HG02938 (cell line): ENCODE results near the gene GALR3.

Source experiments
- ATAC-seq: cut with Tn5 transposase; IDR thresholded peaks from one replicate; pipeline ENCODE4 v1.9.1; 2021; ENCODE audit warnings: mild to moderate bottlenecking, moderate library complexity; ENCODE audit not compliant: unreplicated experiment

Gene GALR3

DNA sequence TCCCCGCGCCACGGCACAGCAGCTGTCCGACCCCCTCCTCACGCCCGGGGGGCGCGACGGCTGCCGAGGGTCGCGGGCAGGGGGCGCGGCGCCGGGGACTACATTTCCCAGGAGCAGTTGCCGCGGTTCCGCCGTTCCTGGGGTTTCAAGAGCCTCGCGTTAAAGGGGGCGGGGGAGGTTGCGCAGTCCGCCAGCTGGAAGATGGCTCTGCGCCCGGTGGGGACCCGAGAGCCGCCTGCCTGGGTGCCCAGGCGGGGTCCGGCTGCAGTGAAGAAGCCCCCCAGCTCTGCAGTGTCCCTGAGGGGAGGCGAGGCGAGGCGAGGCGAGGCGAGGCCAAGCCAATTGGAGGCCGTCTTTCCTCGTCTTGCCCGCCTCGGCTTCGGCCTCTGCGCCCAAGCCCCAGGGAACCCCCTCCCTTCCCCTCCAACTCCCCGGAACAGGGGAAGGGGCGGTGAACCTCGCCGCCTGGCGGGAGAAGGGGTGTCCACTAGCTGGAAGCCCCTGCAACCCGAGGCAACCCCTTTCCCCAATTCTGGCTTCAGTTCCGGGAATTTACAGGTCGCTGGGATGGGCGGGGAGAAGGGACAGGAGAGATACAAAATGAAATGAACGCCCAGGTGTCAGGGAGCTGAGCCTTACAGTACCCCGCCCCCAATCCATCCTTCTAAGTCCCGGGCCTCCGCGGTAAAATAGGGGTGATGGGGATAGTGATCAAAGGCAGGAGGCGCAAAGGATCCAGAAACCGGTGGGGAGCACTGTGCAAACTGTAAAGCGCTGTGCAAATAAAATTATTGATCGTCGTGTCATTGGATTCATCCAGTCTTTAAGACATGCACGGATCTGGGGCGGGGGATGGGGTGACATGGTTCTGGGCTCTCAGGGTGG is 20.6 kb upstream of the GALR3 start:
- ATAC-seq, result no peak

DNA sequence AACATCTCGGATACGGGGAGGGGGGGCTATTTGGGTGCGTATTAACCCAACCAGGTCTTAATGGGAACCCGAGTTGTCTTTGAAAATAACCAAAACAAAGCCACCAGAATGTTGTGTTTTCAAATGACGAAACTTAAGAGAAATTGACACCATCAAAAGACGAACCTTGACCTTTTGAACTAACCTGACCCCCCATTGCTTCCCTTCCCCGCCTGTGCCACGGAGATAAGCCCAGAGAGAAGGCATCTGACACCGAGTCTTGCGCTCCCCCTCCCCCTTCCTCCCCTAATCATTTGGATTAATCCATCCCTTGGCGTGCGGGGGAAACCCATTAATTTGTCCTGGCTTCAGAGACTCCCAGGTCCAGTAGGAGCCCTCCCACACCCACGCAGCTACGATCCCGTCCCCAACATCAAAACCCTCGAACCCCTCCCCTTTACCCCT is 20.0 kb upstream of the GALR3 start:
- ATAC-seq, result no peak

DNA sequence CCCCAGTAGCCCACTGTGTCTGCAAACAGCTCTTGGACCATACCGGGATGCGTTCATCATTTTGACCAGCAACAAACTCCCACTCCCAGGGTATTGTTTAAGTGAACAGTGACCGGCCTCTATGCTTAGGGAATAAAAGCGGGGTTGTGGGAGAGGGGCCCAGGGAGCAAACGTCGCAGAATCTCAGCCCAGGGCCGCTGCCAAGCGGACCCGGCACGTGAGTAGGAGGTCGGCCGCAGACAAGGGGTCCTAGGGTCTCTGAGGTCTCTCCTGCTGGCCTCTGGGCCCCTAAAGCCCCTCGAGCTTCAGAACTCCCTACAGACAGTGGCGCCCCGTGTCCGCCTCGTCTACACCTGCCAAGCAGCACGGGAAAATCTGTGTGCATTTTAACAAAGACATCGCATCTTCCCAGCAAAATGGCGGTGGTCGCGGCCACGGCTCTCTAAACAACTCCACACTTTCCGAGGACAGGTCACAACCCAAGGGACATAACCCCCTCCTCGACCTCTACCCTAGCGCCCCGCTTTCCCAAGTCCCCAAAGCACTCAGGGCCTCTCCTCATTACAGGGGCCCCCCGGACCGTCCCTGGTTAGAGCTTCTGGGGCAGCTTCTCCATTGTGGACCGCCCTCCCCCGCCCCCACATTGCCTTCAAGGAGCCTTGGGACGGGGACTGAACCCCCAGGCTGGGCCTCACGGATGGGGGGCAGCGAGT is 19.4 kb upstream of the GALR3 start:
- ATAC-seq, result no peak

DNA sequence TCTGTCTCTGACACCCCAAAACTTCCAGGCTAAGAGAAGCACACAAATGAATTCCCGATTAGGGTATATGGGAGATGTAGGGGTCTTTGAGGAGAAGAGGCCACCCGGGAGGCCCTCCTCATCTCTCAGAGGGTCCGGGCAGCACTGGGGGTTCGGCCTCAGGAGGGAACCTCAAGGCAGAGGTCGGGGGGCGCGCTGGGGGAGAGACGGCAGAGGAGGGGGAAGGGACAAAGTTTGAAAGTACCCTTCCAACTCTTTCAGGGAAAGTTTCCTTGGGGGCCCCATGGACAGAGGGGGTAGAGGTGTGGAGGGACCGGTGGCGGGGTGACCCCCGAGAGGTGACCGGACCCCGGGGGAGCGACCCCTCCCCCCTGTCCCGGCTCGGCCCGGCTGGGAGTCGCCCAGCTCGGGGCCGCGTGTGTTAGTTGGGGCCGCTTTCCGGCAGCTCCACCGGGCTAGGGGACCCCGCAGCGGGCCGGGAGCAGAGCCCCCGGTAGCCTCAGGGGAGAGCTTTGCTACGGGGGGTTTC is 18.8 kb upstream of the GALR3 start:
- ATAC-seq, result no peak

DNA sequence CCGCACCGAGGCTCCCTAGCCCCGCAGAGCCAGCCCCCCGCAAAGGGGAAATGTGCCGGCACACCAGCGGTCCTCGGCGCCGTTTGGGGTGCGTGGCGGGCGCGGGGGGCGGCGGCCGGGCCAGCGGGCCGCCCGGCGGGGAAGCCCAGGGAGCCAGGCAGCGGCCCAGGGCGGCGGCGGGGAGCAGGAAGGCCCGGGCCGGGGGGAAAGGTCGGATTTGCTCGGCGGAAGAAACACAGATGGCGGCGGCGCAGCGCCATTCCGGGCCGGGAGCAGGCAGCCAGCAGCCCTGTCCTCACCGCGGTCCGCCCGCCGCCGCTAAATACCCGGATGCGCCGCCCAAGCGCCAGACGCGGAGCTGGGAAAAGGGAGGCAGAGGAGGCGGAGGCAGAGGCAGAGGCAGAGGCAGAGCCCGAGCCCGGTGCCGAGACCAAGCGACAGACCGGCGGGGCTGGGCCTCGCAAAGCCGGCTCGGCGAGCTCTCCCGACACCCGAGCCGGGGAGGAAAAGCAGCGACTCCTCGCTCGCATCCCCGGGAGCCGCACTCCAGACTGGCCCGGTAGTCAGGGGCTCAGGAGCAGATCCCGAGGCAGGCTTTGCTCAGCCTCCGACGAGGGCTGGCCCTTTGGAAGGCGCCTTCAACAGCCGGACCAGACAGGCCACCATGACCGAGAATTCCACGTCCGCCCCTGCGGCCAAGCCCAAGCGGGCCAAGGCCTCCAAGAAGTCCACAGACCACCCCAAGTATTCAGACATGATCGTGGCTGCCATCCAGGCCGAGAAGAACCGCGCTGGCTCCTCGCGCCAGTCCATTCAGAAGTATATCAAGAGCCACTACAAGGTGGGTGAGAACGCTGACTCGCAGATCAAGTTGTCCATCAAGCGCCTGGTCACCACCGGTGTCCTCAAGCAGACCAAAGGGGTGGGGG is 18.0 kb upstream of the GALR3 start:
- ATAC-seq, result no peak

DNA sequence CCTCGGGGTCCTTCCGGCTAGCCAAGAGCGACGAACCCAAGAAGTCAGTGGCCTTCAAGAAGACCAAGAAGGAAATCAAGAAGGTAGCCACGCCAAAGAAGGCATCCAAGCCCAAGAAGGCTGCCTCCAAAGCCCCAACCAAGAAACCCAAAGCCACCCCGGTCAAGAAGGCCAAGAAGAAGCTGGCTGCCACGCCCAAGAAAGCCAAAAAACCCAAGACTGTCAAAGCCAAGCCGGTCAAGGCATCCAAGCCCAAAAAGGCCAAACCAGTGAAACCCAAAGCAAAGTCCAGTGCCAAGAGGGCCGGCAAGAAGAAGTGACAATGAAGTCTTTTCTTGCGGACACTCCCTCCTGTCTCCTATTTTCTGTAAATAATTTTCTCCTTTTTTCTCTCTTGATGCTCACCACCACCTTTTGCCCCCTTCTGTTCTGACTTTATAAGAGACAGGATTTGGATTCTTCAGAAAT is 17.3 kb upstream of the GALR3 start:
- ATAC-seq, result no peak

DNA sequence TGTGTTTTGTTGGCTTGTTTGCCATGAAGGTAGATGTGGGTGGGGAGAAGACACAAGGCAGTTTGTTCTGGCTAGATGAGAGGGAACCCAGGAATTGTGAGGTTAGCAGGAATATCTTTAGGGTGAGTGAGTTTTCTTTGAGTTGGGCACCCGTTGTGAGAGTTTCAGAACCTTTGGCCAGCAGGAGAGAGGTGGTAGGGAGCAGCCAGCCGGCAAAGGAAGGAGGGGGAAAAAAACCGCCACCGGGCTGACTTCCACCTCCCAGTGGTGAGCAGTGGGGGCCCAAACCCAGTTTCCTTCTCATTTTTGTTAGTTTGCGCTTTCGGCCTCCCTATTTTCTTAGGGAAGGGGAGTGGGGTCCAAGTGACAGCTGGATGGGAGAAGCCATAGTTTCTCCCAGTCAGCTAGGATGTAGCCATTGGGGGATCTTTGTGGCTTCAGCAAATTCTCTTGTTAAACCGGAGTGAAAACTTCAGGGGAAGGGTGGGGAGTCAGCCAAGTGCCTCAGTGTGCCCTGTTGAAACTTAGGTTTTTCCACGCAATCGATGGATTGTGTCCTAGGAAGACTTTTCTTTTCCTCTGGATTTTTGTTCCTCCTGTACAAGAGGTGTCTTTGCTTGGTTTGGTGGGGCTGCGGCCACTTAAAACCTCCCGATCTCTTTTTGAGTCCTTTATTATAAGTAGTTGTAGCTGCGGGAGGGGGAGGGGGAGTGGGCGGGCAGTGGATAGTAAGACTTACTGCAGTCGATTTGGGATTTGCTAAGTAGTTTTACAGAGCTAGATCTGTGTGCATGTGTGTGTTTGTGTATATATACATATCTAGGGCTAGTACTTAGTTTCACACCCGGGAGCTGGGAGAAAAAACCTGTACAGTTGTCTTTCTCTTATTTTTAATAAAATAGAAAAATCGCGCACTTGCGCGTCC is 16.5 kb upstream of the GALR3 start:
- ATAC-seq, result no peak

DNA sequence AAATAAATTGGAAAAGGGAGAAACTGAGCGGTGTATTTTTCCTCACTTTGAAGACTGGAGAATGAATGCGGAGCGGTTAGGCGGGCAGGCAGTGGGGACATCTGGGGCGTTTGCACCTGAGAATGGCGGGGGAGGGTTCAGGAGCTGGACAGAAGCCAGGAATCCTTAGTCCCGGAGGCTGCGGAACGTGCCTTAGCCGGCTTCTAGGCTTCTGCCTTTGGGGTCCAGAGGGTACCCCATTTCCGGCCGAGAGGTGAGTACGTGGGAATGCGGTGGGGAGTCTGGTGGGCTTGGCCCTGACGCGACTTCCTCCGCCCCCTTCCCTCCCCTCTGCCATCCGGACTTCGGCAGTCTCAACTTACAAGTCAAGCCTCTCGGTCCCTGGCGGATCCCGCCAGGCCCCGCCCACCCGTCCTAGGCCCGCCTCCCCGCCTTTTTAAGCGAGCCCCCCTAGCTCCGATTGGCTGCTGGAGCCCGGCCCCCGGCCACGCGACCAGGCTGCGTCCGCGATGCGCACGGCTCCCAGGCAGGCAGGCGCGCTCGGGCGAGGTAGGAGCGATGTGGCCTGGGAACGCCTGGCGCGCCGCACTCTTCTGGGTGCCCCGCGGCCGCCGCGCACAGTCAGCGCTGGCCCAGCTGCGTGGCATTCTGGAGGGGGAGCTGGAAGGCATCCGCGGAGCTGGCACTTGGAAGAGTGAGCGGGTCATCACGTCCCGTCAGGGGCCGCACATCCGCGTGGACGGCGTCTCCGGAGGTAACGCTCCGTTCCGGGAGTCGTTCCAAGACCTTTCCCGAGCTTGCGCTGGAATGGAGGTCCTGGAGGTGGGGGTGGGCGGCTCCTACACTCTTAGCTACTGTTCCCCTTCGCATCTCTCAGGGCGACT is 15.5 kb upstream of the GALR3 start, which contains the start of gene GCAT:
TSS of gene GCAT (plus strand) at position 525 of the 884 bp plus-strand sequence. CDS start at position 559, 34 bp downstream.
- ATAC-seq, result peak; percentile 66

DNA sequence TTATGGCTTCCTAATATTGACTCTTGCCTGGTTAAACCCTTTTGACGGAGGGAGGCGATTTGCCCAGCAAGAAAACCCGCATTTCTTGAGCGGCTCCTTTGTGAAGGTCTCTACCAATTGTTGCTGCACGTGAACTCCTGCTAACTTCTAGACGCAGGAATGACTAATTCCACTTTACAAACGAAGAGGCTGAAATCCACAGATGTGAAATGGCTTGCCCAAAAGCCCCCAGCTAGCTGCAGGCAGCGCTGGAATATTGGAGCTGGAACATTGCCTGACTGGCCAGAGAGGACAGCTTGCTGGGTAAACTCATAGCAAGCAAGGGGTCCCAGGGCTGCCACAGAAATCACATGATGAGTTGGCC is 14.9 kb upstream of the GALR3 start:
- no peak for ATAC-seq

DNA sequence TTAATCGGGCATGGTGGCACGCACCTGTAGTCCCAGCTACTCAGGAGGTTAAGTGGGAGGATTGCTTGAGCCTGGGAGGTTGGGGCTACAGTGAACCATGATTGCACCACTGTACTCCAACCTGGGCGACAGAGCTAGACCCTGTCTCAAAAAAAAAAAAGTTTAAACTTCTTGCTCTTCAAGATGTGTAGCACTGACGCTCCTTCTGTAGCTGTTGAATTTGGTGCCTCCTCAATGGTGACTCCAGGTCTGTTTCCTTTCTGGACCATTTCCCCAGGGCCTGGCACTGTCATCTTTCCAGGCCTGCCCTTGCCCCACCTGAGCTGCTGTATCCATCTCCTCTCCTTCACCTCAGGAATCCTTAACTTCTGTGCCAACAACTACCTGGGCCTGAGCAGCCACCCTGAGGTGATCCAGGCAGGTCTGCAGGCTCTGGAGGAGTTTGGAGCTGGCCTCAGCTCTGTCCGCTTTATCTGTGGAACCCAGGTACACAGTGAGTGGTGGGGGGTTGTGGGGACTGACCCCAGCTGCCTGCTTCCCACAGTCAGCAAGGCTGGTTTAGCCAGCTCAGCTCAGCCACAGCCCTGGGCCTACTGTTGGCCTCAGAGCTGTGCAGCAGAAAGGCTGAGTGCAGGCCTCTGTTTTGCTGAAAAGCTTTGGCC is 13.4 kb upstream of the GALR3 start:
- no peak for ATAC-seq

DNA sequence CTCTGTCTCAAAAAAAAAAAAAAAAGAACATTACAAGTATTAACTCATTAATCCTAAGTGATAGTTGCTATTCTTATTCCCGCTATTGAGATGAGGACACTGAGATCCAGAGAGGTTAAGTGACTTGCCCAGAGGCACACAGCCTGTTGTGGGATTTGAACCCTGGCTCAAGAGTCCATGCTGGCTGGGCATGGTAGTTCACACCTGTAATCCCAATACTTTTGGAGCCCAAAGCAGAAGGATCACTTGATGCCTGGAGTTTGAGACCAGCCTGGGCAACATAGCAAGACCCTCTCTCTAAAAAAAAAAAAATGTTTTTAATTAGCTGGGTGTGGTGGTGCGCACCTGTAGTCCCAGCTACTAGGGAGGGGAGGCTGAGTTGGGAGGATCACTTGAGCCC is 11.3 kb upstream of the GALR3 start:
- no peak for ATAC-seq

DNA sequence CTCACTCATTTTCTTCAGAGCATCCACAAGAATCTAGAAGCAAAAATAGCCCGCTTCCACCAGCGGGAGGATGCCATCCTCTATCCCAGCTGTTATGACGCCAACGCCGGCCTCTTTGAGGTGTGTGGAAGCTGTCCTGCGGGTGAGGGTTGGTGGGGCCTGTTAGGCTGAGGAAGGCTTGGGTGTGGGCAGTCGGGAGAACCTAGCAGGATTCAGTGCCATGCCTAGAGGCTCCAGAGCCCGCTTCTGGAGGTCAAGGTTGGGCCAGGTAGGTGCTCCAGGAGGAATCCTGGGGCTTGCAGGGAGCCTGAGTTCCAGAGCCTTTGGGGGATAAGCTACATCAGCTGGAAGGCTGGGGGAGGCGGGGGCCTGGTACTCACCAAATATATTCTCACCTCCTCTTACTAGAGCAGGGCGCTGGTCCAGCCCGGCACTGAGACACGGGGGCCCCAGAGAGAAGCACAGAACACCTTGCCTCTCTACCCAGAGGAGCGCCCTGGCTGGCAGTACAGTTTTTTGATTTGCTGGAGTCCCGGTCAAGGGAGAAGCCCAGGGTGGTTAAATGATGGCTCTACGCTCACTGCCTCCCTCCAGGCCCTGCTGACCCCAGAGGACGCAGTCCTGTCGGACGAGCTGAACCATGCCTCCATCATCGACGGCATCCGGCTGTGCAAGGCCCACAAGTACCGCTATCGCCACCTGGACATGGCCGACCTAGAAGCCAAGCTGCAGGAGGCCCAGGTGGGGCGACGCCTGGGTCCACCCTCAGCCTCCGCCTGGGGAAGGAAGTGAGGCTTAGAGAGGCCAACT is 10.1 kb upstream of the GALR3 start:
- ATAC-seq, result no peak

DNA sequence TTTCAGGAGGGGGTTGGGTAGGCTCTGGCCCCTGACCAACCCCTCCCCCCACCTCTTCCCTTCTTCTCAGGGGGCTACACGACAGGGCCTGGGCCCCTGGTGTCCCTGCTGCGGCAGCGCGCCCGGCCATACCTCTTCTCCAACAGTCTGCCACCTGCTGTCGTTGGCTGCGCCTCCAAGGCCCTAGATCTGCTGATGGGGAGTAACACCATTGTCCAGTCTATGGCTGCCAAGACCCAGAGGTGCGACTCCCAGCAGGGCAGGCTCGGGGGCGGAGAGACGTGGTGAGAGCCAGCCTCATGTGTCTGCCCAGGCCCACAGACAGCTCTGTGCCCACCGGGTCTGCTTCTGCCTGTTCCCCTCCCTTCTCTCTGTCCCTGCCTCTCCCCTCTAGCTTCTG is 7.6 kb upstream of the GALR3 start:
- ATAC-seq, result no peak

DNA sequence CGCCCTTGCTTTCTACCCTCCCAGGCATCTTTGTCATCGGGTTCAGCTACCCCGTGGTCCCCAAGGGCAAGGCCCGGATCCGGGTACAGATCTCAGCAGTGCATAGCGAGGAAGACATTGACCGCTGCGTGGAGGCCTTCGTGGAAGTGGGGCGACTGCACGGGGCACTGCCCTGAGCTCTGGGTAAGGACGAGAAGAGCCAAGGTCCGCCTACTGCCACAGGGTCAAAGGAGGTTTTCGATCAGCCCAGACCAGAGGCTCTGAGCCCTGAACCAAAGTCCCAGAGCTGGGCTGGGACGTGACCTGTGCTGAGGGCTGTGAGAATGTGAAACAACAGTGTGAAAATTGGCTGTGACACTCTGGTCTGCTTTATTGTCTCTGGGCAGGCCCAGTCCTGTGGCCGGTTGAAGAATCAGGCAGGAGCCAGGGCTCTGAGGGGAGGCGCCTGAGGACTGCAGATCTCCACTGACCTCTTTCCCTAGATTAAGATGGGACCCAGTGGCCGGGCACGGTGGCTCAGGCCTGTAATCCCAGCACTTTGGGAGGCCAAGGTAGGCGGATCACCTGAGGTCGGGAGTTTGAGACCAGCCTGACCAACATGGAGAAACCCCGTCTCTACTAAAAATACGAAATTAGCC is 6.5 kb upstream of the GALR3 start:
- no peak for ATAC-seq

DNA sequence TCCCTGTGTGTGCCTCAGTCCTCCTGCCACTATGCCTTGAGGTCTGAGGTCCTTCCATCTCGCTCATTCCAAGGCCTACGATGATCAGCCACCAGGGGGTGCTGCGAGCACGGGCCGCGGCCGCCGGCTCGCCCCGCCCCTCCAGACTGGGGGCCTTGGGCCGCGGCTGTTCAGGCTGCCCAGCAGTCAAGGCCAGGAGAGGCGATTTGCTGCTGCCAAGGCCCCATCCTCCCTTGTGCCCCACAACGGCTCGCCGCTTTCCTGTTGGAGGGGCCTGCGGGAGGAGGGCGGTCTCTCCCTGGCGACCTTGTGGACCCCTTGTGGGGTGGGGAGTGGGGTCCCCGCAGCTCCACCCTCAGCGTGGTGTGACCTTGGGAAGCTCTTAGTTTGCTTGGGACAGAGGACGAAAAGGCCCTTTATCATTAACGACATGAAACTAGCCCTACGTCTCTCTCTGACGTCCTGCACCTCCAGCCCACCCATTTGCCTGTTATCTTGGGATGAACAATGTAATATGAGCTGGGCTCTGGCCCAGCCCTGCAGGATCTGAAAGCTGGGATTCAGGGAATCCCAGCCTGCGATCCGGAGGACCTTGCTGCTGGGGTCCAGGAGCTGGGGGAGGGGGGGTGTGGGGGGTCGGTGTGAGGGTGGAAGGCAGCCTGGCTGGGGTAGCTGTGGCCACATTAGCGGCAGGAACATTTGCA is 5.3 kb upstream of the GALR3 start:
- ATAC-seq, result no peak

DNA sequence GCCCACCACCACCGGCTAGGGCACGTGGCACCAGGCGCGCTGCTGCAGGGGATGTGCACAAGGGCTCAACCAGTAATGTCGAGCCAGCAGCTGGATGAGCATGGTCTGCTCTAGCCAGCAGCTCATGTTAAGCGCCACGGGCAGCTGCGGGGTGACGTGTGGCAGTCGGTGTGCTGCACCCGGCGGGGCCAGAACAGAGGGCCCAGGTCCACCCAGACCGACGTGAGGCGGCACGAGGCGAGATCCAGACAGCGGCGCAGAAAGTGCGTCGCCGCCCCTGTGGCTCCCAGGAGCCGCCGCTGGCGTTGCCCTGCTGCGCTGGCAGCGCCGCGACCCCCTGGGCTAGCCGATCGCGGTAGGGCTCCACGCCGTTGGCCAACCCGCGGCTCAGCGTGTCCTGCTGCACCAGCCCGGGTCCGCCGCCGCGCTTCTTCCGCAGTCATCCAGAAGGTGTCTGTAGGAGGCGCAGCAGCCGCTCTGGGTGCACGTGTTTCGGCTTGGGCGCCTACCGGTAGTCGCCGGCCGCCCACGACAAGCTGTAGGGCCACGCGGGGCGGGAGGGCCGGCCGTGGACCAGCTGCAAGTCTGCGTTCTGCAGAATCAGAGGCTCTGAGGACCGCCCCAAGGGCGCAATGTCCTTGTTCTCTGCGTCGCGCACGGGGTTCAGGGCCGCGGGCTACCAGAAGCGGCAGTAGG is 4.6 kb upstream of the GALR3 start:
- no peak for ATAC-seq
